Measurements from ENCODE around the gene C9orf43.

Gene C9orf43

DNA sequence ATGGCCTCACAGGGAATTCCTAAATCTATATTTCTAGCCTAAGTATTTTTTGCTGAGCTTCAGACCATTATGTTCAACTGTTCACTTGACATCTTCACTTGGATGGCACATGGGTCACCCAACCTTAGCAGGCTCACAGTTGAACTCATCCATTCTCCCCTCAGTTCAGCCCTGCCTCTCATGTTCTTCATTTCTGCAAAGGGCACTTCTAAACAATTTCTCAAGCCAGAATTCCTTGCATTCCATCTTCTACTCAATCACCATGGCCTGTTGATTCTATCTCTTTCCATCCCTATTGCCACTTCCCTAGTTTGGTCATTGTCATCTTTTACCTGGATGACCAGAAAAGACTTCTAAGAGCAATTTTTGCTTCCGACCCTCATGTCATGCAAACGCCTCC, 45.7 kb downstream of the C9orf43 start:
- H3K4me3 ChIP-seq (ENCODE audit: low read length), result no peak overlapping the region
- no peak for DNase-seq (ENCODE audit: low read depth, low spot score)

DNA sequence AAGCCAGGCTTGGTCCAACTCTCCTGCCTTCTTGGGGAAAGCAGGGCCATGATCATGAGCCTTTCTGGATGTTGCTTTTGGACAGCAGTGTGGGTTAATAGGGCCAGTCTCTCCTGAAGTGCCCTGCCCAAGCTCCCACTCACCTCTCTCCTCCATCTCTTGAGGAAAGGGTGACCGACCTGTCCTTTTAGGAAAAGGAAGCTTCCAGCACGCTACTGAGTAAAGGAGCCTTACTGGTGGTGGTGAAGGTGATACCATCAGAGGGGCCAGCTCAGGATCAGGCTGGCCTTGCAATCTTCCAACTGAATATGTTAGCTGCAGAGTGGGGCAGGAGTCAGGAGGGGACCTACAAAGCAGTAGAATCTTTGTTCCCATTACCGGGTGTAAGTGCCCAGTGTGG, 50.7 kb downstream of the C9orf43 start:
- no peak for DNase-seq (ENCODE audit: low read depth, low spot score)
- no peak overlapping the region for H3K4me3 ChIP-seq (ENCODE audit: low read length)

GRCh38 chr9:113461943-113462342, 51.4 kb downstream of the C9orf43 start:
- DNase-seq (ENCODE audit: low read depth, low spot score), result no peak
- no peak overlapping the region for H3K4me3 ChIP-seq (ENCODE audit: low read length)

- no peak for DNase-seq (ENCODE audit: low read depth, low spot score)
Observed at GRCh38 chr9:113462781-113463286, 52.3 kb downstream of the C9orf43 start.

DNA sequence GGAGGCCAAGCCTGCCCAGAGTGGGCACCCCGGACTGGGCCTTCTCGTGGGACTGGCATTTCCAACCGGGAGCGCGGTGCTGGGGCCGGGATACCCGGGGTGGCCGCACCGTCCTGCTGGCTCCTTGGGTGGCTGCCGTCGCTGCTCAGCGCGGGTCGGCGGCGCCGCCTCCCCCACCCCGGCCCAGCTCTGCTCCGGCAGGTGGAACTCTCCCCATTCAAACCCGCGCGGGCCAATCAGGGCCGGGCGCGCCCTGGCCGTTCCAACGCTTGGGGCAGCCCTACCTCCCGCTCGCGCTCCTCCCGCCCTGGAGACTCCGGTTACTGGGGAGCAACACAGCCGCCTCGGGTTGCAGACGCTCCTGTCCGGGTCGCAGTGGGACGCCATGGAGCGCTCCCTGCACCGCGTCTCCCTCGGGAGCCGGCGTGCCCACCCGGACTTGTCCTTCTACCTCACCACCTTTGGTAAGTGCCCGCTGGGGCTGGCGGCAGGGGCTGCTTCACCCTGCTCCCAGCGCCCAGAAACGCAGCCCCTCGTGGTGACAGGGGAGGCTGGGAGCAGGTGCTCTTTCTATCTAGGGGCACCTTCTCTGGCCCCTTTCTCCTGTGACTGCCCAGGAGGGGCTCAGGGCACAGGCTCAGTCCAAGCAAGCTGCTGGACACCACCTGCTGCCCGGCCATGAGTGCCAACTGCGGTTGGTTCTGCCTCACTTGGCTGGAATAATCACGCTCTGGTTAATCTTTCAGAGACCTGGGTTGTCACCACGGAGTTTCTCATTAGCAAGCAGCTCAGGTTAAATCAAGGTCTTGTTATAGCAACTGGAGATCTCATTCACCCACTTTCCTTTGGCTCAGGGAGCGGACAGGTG, 53.1 kb downstream of the C9orf43 start, which contains the start of gene RGS3:
Gene RGS3 (plus strand): TSS at position 310 of the 868 bp plus-strand sequence. CDS start 76 bp downstream, at position 386.
- H3K4me3 ChIP-seq (ENCODE audit: low read length), result no peak within 1 kb of the TSS
- no peak for DNase-seq (ENCODE audit: low read depth, low spot score)

More at GRCh38 chr9:113462781-113463286, 52.3 kb downstream of the C9orf43 start:
- no peak overlapping the region for H3K4me3 ChIP-seq (ENCODE audit: low read length)

DNA sequence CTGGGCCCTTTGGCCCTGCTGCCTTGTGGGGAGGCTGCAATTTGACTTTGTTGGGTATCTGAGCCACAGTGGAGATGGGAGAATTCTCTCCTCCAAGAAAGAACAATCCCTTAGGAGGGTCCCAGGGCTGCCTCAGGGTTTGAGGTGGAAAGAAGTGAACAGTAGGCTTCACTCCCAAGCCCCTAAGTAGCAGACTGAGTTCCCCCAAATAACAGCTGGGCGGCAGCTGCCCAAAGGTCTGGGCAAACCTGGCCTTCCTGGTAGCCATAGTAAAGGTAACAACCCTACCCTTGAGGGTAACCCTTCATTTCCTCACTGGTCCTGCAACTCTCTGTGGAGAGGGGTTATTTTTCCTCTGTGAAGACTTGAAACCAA, 53.7 kb downstream of the C9orf43 start:
- no peak overlapping the region for H3K4me3 ChIP-seq (ENCODE audit: low read length)
- no peak for DNase-seq (ENCODE audit: low read depth, low spot score)

DNA sequence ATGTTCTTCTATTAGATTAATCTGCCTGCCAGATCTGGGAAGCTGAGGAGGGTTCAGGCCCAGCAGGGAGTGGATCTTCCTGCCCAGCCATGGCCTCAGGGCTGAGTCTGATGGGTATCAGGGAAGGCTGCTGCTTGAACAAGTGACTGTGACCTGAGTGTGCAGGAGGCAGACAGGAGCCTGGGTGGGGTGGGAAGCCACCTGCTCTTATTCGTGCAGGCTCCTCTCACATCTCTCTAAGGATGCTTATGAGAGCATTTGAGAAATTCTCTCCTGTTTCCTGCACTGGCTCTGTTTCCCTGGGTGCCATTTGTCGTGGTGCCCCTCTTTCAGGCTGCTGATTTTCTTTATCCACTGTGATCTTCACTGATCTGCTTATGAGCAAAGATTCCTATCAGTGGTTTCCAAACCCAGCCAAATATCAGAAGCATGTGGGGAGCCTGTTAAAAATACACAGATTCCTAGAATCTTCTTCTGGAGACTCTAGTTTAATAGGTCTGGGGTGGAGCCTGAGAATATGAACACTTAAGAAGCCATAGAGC, 55.1 kb downstream of the C9orf43 start:
- no peak for DNase-seq (ENCODE audit: low read depth, low spot score)

GRCh38 chr9:113467183-113467582, 56.6 kb downstream of the C9orf43 start:
- no peak overlapping the region for H3K4me3 ChIP-seq (ENCODE audit: low read length)
- no peak for DNase-seq (ENCODE audit: low read depth, low spot score)

More for the DNA sequence above, 55.1 kb downstream of the C9orf43 start:
- no peak overlapping the region for H3K4me3 ChIP-seq (ENCODE audit: low read length)

DNA sequence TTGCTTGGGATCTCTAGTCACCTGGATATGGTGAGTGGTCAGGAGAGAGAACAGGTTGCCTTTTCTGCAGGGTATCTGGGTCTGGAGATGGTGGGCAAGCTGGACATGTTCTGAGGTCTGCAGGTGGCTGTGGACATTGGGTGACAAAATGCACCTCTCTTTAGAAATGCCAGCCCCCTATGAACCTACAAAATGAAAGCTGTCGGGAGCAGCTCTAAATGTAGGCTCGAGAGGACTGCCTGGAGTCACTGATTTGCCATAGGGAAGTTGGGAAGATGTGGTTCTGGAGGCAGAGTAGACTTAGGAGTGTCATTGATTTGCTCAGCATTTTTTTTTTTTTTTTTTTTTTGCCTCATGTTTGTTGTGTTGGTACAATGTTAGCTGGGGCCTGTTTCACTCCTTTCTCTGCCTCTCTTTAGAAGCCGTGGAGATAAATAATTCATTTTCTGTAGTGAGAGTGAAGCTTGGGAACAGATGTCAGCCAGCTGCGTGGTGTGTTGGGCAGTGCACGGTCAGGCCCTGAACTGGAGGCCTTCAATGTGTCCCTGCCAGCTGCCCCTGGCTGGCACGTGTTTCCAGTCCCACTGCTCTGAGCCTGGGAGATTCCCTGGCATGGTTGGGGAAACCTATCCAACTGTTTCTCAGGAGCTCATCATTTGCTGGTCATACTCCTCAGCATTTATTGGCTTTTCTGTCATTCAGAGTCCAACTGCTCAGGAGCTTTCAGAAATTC, 58.3 kb downstream of the C9orf43 start:
- no peak overlapping the region for H3K4me3 ChIP-seq (ENCODE audit: low read length)
- no peak for DNase-seq (ENCODE audit: low read depth, low spot score)

- no peak for DNase-seq (ENCODE audit: low read depth, low spot score)
- H3K4me3 ChIP-seq (ENCODE audit: low read length), result no peak overlapping the region
Observed at GRCh38 chr9:113471143-113471542, 60.6 kb downstream of the C9orf43 start.

DNA sequence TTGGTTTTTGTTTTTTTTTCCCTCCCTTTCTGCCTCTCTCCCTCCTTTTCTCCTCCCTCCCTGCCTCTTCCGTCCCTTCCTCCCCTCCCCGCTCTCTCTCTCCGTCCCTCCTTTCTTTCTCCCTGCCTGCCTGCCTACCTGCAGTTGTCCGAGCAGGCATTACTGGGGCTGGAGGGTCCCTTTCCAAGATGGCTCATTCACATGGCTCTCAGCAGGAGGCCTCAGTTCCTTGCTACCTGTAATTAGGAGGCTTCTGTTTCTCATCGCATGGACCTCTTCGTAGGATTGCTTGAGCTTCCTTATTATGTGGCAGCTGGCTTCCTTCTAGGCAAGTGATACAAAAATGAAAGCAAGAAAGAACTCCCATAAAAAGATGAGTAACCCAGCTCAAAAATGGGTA, 61.0 kb downstream of the C9orf43 start:
- DNase-seq (ENCODE audit: low read depth, low spot score), result no peak
- no peak overlapping the region for H3K4me3 ChIP-seq (ENCODE audit: low read length)

GRCh38 chr9:113472199-113472598, 61.7 kb downstream of the C9orf43 start:
- H3K4me3 ChIP-seq (ENCODE audit: low read length), result no peak overlapping the region
- no peak for DNase-seq (ENCODE audit: low read depth, low spot score)

DNA sequence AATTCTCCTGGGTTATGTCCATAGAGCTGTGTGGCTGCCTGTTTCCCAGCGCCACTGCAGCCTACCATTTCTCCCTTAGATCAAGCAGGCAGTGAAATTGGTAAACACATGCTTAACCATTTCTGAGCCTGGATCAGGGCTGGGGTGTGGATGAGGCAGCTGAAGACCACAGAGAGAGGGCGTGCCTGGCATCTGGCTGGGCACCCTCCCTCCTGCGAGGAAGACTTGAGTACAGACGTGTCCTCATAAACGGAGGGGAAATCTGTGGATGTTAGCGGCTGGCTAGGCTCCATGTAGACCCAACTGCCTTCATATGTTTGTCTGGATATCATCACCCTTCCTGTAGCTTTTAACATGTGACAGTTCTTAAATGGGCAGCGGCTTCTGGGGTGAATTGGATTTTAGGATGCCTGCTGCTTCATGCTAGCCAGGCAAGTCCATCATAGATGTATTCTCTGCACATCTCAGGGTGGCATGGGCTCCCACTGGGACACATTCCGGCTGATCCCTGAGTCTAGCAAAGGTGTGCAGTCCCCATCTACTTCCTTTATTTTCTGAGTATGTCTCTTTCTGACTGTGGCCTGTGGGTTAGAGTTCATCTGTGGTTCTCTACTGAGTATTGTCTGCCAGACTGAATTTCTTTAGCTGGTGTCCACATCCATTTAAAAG, 63.9 kb downstream of the C9orf43 start:
- no peak for DNase-seq (ENCODE audit: low read depth, low spot score)
- H3K4me3 ChIP-seq (ENCODE audit: low read length), result no peak overlapping the region

GRCh38 chr9:113475031-113475430, 64.5 kb downstream of the C9orf43 start:
- DNase-seq (ENCODE audit: low read depth, low spot score), result no peak

GRCh38 chr9:113475992-113476391, 65.4 kb downstream of the C9orf43 start:
- H3K4me3 ChIP-seq (ENCODE audit: low read length), result no peak overlapping the region
- DNase-seq (ENCODE audit: low read depth, low spot score), result no peak

More at GRCh38 chr9:113475031-113475430, 64.5 kb downstream of the C9orf43 start:
- H3K4me3 ChIP-seq (ENCODE audit: low read length), result no peak overlapping the region

GRCh38 chr9:113476511-113476916, 66.0 kb downstream of the C9orf43 start:
- no peak for DNase-seq (ENCODE audit: low read depth, low spot score)
- H3K4me3 ChIP-seq (ENCODE audit: low read length), result no peak overlapping the region

DNA sequence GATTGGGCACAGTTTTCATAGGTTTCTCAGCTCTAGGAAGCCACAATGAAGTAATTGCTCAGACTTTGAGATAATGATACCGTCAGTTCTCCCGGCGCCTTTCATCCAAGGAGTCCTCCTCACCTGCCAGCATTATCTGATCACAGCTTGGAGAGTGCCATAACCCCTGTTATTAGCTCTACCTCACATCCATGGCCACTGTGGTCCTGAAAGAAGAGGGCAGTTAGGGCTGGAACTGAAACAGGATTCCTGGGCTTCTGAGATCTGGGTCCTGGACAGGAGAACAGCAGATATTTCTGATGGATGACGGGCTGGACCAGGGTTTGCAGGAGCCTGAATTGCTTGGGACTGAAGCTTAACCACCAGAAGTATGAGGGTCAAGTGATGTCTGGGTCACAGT, 66.5 kb downstream of the C9orf43 start:
- no peak overlapping the region for H3K4me3 ChIP-seq (ENCODE audit: low read length)
- no peak for DNase-seq (ENCODE audit: low read depth, low spot score)

DNA sequence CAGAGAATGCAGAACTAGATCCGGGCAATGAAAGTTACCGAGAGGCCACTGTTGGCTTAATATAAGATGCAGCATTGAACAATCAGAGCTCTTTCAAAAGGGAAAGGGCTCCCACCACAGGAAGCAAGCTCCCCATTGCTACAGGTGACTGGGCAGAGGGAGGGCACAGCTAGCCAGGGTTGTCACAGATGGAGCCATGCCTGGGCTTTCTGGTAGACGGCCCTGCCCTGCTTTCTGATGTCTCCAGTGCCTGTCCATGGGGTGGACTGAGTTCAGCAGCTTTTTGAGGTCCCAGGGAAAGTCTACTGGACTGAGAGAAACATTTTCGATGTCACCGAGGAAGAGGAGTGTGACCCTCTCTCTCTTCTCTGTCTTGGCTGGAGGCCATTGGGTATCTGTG, 67.1 kb downstream of the C9orf43 start:
- H3K4me3 ChIP-seq (ENCODE audit: low read length), result no peak overlapping the region
- DNase-seq (ENCODE audit: low read depth, low spot score), result no peak

- peak; percentile 38 for DNase-seq (ENCODE audit: low read depth, low spot score)
Observed at GRCh38 chr9:113479174-113479621, 68.7 kb downstream of the C9orf43 start.

More at GRCh38 chr9:113479174-113479621, 68.7 kb downstream of the C9orf43 start:
- no peak overlapping the region for H3K4me3 ChIP-seq (ENCODE audit: low read length)

All from Jurkat, Clone E6-1 (cell line).